ENCODE data around the gene PITX2. TPM values are rescaled to one million over a fixed set of nuclear protein-coding genes. Genes with fewer than 3 reads are reported as not detected.

Gene PITX2
- total RNA-seq, 2 experiments from 2014 or later = not detected

Other genes starting within 250 kb of the PITX2 start
- gene ENPEP, start 146.9 kb downstream of the PITX2 start, total RNA-seq = under 1 TPM in 1 of 2 experiments, not detected in 1; 0.02 TPM